IMR-90 (cell line): ENCODE data around the gene EGFR. TPM values are rescaled to one million over a fixed set of nuclear protein-coding genes. Genes with fewer than 3 reads are reported as not detected.

Experiments used
- ATAC-seq: fragments of 200-7000 bp; cut with Tn5 transposase; 2 replicates; pipeline ENCODE4 v1.9.1; 2020; ENCODE audit warnings: low read depth, mild to moderate bottlenecking, moderate library complexity
- Bru-seq: library from RNA; stranded (reverse); fragments of 400-500 nt; gene quantifications from one replicate; lab custom pipeline; 2021; lab: Mats Ljungman, UMichigan
- BruChase-seq, 2 experiments: library from RNA; stranded (reverse); fragments of 400-500 nt; gene quantifications; one replicate each; lab custom pipeline; 2021; lab: Mats Ljungman, UMichigan
- BruUV-seq: library from RNA; stranded (reverse); fragments of 400-500 nt; replicated peaks from 2 replicates; lab custom pipeline; 2021; lab: Mats Ljungman, UMichigan
- CTCF ChIA-PET: fragments of 300-600 bp; formaldehyde crosslinking; extraction: SDS; loops from one replicate; lab custom pipeline; 2021; ENCODE audit warnings: antibody characterized with exemption; lab: Yijun Ruan, JAX
- POLR2A ChIA-PET: fragments of 300-600 bp; sonication (Branson Sonifier 250); formaldehyde crosslinking; loops from one replicate; lab custom pipeline; 2022; ENCODE audit warnings: antibody characterized with exemption; ENCODE audit not compliant: unreplicated experiment; lab: Charles Lee
- DNase-seq: peaks from one replicate; pipeline ENCODE4 v3.0.0; 2013
- H2AFZ ChIP-seq: replicated peaks from 2 replicates; pipeline ENCODE3; 2013; ENCODE audit warnings: low read length, mild to moderate bottlenecking; ENCODE audit not compliant: poor library complexity
- H2AK5ac ChIP-seq: 2 replicates; pipeline ENCODE4 v1.6.1; 2013; ENCODE audit warnings: low read depth, low read length, inconsistent platforms
- H2AK9ac ChIP-seq: replicated peaks from 2 replicates; pipeline ENCODE3; 2013; ENCODE audit warnings: mild to moderate bottlenecking, low read depth, low read length, moderate library complexity; ENCODE audit not compliant: poor library complexity
- H2BK120ac ChIP-seq: 2 replicates; pipeline ENCODE4 v1.6.1; 2013; ENCODE audit warnings: low read depth, low read length, inconsistent platforms
- H2BK15ac ChIP-seq: 3 replicates; pipeline ENCODE4 v1.6.1; 2013; ENCODE audit warnings: low read depth, low read length, inconsistent platforms
- H2BK20ac ChIP-seq: 2 replicates; pipeline ENCODE4 v1.6.1; 2013; ENCODE audit warnings: low read depth, mild to moderate bottlenecking, inconsistent platforms, low read length, moderate library complexity
- H2BK5ac ChIP-seq: 2 replicates; pipeline ENCODE4 v1.6.1; 2013; ENCODE audit warnings: mild to moderate bottlenecking, low read depth, low read length, inconsistent platforms; ENCODE audit not compliant: poor library complexity, severe bottlenecking
- H3K14ac ChIP-seq: replicated peaks from 2 replicates; pipeline ENCODE4 v1.6.1; 2013; ENCODE audit warnings: low read depth, low read length, inconsistent platforms
- H3K18ac ChIP-seq: 2 replicates; pipeline ENCODE4 v1.6.1; 2013; ENCODE audit warnings: low read depth, low read length, control low read depth
- H3K23ac ChIP-seq: 2 replicates; pipeline ENCODE4 v1.6.1; 2013; ENCODE audit warnings: low read depth, low read length, inconsistent platforms
- H3K27ac ChIP-seq: 2 replicates; pipeline ENCODE4 v1.5.1; 2013; ENCODE audit warnings: mild to moderate bottlenecking, control low read depth, low read length; ENCODE audit not compliant: insufficient read depth
- H3K27me3 ChIP-seq: 2 replicates; pipeline ENCODE4 v1.6.1; 2013; ENCODE audit warnings: low read length; ENCODE audit not compliant: control insufficient read depth, insufficient read depth
- H3K36me3 ChIP-seq: 2 replicates; pipeline ENCODE4 v1.6.1; 2013; ENCODE audit warnings: low read length, mixed read lengths; ENCODE audit not compliant: control insufficient read depth, insufficient read depth
- H3K4ac ChIP-seq: 2 replicates; pipeline ENCODE4 v1.6.1; 2013; ENCODE audit warnings: low read depth, low read length, inconsistent platforms
- H3K4me1 ChIP-seq: 2 replicates; pipeline ENCODE4 v1.6.1; 2013; ENCODE audit warnings: low read length, mixed read lengths; ENCODE audit not compliant: control insufficient read depth, insufficient read depth
- H3K4me2 ChIP-seq: 2 replicates; pipeline ENCODE4 v1.6.1; 2013; ENCODE audit warnings: low read depth, mild to moderate bottlenecking, control low read depth, low read length, moderate library complexity
- H3K4me3 ChIP-seq: 2 replicates; pipeline ENCODE4 v1.5.1; 2013; ENCODE audit warnings: low read depth, mild to moderate bottlenecking, control low read depth, low read length, moderate library complexity; ENCODE audit not compliant: insufficient read depth
- H3K56ac ChIP-seq: 2 replicates; pipeline ENCODE4 v1.6.1; 2013; ENCODE audit warnings: low read length, inconsistent platforms; ENCODE audit not compliant: insufficient read depth; ENCODE audit errors: extremely low read depth
- H3K79me1 ChIP-seq, 2 experiments: 2 replicates each; pipeline ENCODE4 v1.6.1; 2013; ENCODE audit warnings: low read length in 2 of 2, inconsistent platforms in 1 of 2, low read depth in 1 of 2
- H3K9ac ChIP-seq: 2 replicates; pipeline ENCODE4 v1.6.1; 2013; ENCODE audit warnings: low read depth, low read length, control low read depth
- H3K9me1 ChIP-seq: 2 replicates; pipeline ENCODE4 v1.6.1; 2013; ENCODE audit warnings: low read length, inconsistent platforms; ENCODE audit not compliant: insufficient read depth
- H3K9me3 ChIP-seq: 2 replicates; pipeline ENCODE4 v1.6.1; 2013; ENCODE audit warnings: low read length; ENCODE audit not compliant: control insufficient read depth, insufficient read depth
- H4K20me1 ChIP-seq: 2 replicates; pipeline ENCODE4 v1.6.1; 2013; ENCODE audit warnings: low read length, inconsistent platforms; ENCODE audit not compliant: insufficient read depth
- H4K5ac ChIP-seq: 2 replicates; pipeline ENCODE4 v1.6.1; 2013; ENCODE audit warnings: mild to moderate bottlenecking, low read depth, low read length, control low read depth
- H4K8ac ChIP-seq, 2 experiments: 2 replicates each; pipeline ENCODE4 v1.6.1; 2013; ENCODE audit warnings: low read depth in 2 of 2, low read length in 2 of 2, control low read depth in 1 of 2, inconsistent platforms in 1 of 2
- H4K91ac ChIP-seq: 2 replicates; pipeline ENCODE4 v1.6.1; 2013; ENCODE audit warnings: low read depth, low read length, inconsistent platforms; ENCODE audit not compliant: insufficient read depth
- BHLHE40 ChIP-seq: fragments of 150-350 bp; IDR thresholded peaks from 2 replicates; pipeline ENCODE4 v1.6.1; 2016; ENCODE audit warnings: mild to moderate bottlenecking, low read depth, low read length
- MAFK ChIP-seq: IDR thresholded peaks from 2 replicates; pipeline ENCODE4 v1.6.1; 2012; ENCODE audit warnings: low read depth, low read length, improper control_type of control experiment
- MAZ ChIP-seq: IDR thresholded peaks from 2 replicates; pipeline ENCODE4 v1.6.1; 2012; ENCODE audit warnings: low read depth, mild to moderate bottlenecking, low read length, improper control_type of control experiment, moderate library complexity, borderline replicate concordance
- MXI1 ChIP-seq: IDR thresholded peaks from 2 replicates; pipeline ENCODE4 v1.6.1; 2012; ENCODE audit warnings: low read depth, mild to moderate bottlenecking, low read length, moderate library complexity, borderline replicate concordance
- POLR2A ChIP-seq: IDR thresholded peaks from 2 replicates; pipeline ENCODE4 v1.6.1; 2012; ENCODE audit warnings: mild to moderate bottlenecking, low read depth, low read length
- WGBS, 2 experiments: methylation state at CpG; one replicate each; pipeline versions ENCODE4 v1.1.5 to v1.1.7; 2013; ENCODE audit warnings: missing lambda C conversion rate in 2 of 2; ENCODE audit not compliant: insufficient read length in 1 of 2; ENCODE audit errors: extremely low coverage in 2 of 2; 5-methylcytosine and 5-hydroxymethylcytosine counted together
- dilution Hi-C: fragments of 300-500 bp; cut with HindIII; formaldehyde crosslinking; loops from one replicate; pipeline ENCODE4 v1.14.3; 2018; ENCODE audit warnings: low sequenced_read_pairs; ENCODE audit not compliant: unreplicated experiment
- in situ Hi-C: fragments of 300-500 bp; cut with MboI; formaldehyde crosslinking; loops from 3 replicates; pipeline ENCODE4 v1.14.3; 2019; ENCODE audit warnings: low sequenced_read_pairs, inconsistent platforms, mixed read lengths
- intact Hi-C: fragments of 100-400 bp; cut with micrococcal nuclease; formaldehyde crosslinking; loops from 2 replicates; pipeline ENCODE4 v1.10.0; 2022
- long read RNA-seq: library from polyadenylated mRNA; unstranded; transcript quantifications from one replicate; pipeline ENCODE4 v2.0.0, GENCODE V29; 2021; ENCODE audit not compliant: unreplicated experiment
- polyA plus RNA-seq, 3 experiments: library from polyadenylated mRNA; depleted of rRNA; stranded (reverse); fragments of >200 nt; gene quantifications; 2 replicates each; pipeline ENCODE4 v1.2.3, GENCODE V29; 2012; ENCODE audit warnings: low replicate concordance in 1 of 3
- total RNA-seq: library from RNA; depleted of rRNA; stranded (reverse); fragments of >200 nt; gene quantifications from 2 replicates; pipeline ENCODE4 v1.2.3, GENCODE V29; 2012; rRNA removed
- TF ChIP-seq, protein P1 (sequence below): fragments of 150-350 bp; IDR thresholded peaks from 2 replicates; pipeline ENCODE4 v1.6.1; 2016; ENCODE audit warnings: low read depth, mild to moderate bottlenecking, low read length, moderate library complexity, borderline replicate concordance

The EGFR gene
- 60.4 and 63.9 TPM in 2 replicates for total RNA-seq
- 36.9 and 37.8 TPM in 2 replicates for polyA plus RNA-seq (2012; rRNA removed)
- 24.8 and 27.5 TPM in 2 replicates for polyA plus RNA-seq (2012; cell fraction: cytosol; rRNA removed)
- polyA plus RNA-seq (2012; cell fraction: nucleus; rRNA removed; ENCODE audit: low replicate concordance): 66.1 and 93.0 TPM in 2 replicates
- Bru-seq, nascent RNA: percentile 96 among the genes with signal in this experiment
- percentile 88 among the genes with signal in this experiment for BruChase-seq, experiment 1, labeled RNA remaining after a 6-hour chase
- BruChase-seq, experiment 2, labeled RNA remaining after a 2-hour chase: percentile 94 among the genes with signal in this experiment
- long read RNA-seq, full-length matches to known transcripts: 14 of 109 reads
- long read RNA-seq, partial matches to known transcripts: 21 of 109 reads
- long read RNA-seq, other reads (novel, unspliced or antisense): 74 of 109 reads

DNA sequence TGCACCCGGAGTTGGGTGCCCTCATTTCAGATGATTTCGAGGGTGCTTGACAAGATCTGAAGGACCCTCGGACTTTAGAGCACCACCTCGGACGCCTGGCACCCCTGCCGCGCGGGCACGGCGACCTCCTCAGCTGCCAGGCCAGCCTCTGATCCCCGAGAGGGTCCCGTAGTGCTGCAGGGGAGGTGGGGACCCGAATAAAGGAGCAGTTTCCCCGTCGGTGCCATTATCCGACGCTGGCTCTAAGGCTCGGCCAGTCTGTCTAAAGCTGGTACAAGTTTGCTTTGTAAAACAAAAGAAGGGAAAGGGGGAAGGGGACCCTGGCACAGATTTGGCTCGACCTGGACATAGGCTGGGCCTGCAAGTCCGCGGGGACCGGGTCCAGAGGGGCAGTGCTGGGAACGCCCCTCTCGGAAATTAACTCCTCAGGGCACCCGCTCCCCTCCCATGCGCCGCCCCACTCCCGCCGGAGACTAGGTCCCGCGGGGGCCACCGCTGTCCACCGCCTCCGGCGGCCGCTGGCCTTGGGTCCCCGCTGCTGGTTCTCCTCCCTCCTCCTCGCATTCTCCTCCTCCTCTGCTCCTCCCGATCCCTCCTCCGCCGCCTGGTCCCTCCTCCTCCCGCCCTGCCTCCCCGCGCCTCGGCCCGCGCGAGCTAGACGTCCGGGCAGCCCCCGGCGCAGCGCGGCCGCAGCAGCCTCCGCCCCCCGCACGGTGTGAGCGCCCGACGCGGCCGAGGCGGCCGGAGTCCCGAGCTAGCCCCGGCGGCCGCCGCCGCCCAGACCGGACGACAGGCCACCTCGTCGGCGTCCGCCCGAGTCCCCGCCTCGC is at the start of gene EGFR:
Gene EGFR, plus strand, starts transcription at position 657 of the 830 bp plus-strand sequence. CDS start 261 bp downstream, outside the sequence.
- intact Hi-C loops: loop anchor here (1.0 to 5.0 kb wide), 3 partner anchors 176 to 236 kb away; no protein-coding TSS in a partner anchor
- ChIA-PET POLR2A (interaction anchor here (1.0 kb wide), 1 partner anchor 23 kb away, joined by 3 read pairs; no protein-coding TSS in a partner anchor), CTCF (interaction anchor here (0.5 to 2.8 kb wide), 6 partner anchors 12 to 256 kb away, joined by 3 to 14 read pairs (median 4); no protein-coding TSS in a partner anchor)
- Histone ChIP-seq H2BK15ac (peak within 1 kb of the TSS; percentile 1; the same call in 2 of the 3 replicates), H3K56ac (peak within 1 kb of the TSS; percentile 73; the same call in 1 of the 2 replicates), H3K9me3 (no peaks in the 10 kb centered on the region), H3K9me1 (peaks cover 20% of the 10 kb centered on the region), H2AK5ac (peak within 1 kb of the TSS; percentile 40), H3K23ac (peak within 1 kb of the TSS; percentile 41), H3K4me1 (peaks cover 13% of the 10 kb centered on the region), H2AK9ac (peak within 1 kb of the TSS; percentile 93), H2BK120ac (peak within 1 kb of the TSS; percentile 83), H3K36me3 (peaks cover 5% of the 10 kb centered on the region), H3K27ac (peak within 1 kb of the TSS; percentile 97), H4K91ac (peak within 1 kb of the TSS; percentile 73), H3K14ac (peak within 1 kb of the TSS; percentile 94), H3K9ac (peak within 1 kb of the TSS; percentile 93), H4K20me1 (peaks cover 34% of the 10 kb centered on the region), H3K18ac (peak within 1 kb of the TSS; percentile 36), H2AFZ (peak within 1 kb of the TSS; percentile 85), H2BK5ac (peak within 1 kb of the TSS; percentile 88), H3K4me3 (peak within 1 kb of the TSS; percentile 98), H3K27me3 (no peaks in the 10 kb centered on the region), H3K79me1 (peaks cover 4 to 39% of the 10 kb centered on the region in 2 experiments; a peak in 3 of 4 replicates), H3K4me2 (peak within 1 kb of the TSS; percentile 68), H3K4ac (peak within 1 kb of the TSS; percentile 86), H2BK20ac (peak within 1 kb of the TSS; percentile 59), H4K8ac (peak within 1 kb of the TSS; percentile 65 to 71), H4K5ac (peak within 1 kb of the TSS; percentile 61)
- in situ Hi-C loops: loop anchor here (10.0 kb wide), 1 partner anchor 234 kb away; no protein-coding TSS in a partner anchor
- dilution Hi-C loops: no loop called here
- BruUV-seq: no TSS peak
- ATAC-seq: peak; percentile 94
- no peak for TF ChIP-seq MAFK
- TF ChIP-seq, protein P1, sequence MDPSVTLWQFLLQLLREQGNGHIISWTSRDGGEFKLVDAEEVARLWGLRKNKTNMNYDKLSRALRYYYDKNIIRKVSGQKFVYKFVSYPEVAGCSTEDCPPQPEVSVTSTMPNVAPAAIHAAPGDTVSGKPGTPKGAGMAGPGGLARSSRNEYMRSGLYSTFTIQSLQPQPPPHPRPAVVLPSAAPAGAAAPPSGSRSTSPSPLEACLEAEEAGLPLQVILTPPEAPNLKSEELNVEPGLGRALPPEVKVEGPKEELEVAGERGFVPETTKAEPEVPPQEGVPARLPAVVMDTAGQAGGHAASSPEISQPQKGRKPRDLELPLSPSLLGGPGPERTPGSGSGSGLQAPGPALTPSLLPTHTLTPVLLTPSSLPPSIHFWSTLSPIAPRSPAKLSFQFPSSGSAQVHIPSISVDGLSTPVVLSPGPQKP: no peak
- peak; percentile 77 for TF ChIP-seq POLR2A
- peak; percentile 44; the same call in 1 of the 2 replicates for TF ChIP-seq MXI1
- TF ChIP-seq BHLHE40: no peak
- TF ChIP-seq MAZ: peak; percentile 90; the same call in 1 of the 2 replicates
- 0% methylated on average over 40 of the region's 80 CpGs; no CpG with 5 or more reads in 1 of the 2 experiments for whole genome bisulfite sequencing, 2 experiments
- DNase-seq: peak; percentile 80
